SK-N-SH treated with all-trans-retinoic acid at 6 μM for 48 hours (cell line): ENCODE results near the gene EPN1.

Source experiments
- ATAC-seq: fragments of 200-7000 bp; cut with Tn5 transposase; 3 replicates; pipeline ENCODE4 v1.9.1; 2020; ENCODE audit warnings: mild to moderate bottlenecking, moderate library complexity
- ARNTL ChIP-seq: fragments of 450-650 bp; formaldehyde crosslinking; IDR thresholded peaks from 2 replicates; pipeline ENCODE4 v1.5.0; 2020; ENCODE audit warnings: low read depth, mild to moderate bottlenecking, moderate library complexity, borderline replicate concordance
- BACH2 ChIP-seq: fragments of 250-450 bp; sonication (Bioruptor Pico); IDR thresholded peaks from 2 replicates; pipeline ENCODE4 v1.9.0; 2021; ENCODE audit warnings: mild to moderate bottlenecking, borderline replicate concordance
- CSDC2 ChIP-seq: fragments of 250-450 bp; sonication (Bioruptor Pico); IDR thresholded peaks from 2 replicates; pipeline ENCODE4 v1.5.0; 2020; ENCODE audit warnings: mild to moderate bottlenecking, moderate library complexity
- CSRNP3 ChIP-seq: fragments of 250-450 bp; sonication (Bioruptor Pico); IDR thresholded peaks from 2 replicates; pipeline ENCODE4 v1.5.1; 2021; ENCODE audit warnings: mild to moderate bottlenecking, moderate library complexity
- ESRRG ChIP-seq: fragments of 250-450 bp; sonication (Bioruptor Pico); IDR thresholded peaks from 2 replicates; pipeline ENCODE4 v1.6.1; 2021; ENCODE audit warnings: mild to moderate bottlenecking
- GLIS3 ChIP-seq: fragments of 250-450 bp; sonication (Bioruptor Pico); IDR thresholded peaks from 2 replicates; pipeline ENCODE4 v1.5.0; 2020; ENCODE audit warnings: mild to moderate bottlenecking, moderate library complexity
- PPARA ChIP-seq: fragments of 250-450 bp; sonication (Bioruptor Pico); IDR thresholded peaks from 2 replicates; pipeline ENCODE4 v1.5.0; 2020; ENCODE audit warnings: mild to moderate bottlenecking, borderline replicate concordance
- RARB ChIP-seq: fragments of 250-450 bp; sonication (Bioruptor Pico); IDR thresholded peaks from 2 replicates; pipeline ENCODE4 v1.8.0; 2021; ENCODE audit warnings: mild to moderate bottlenecking, moderate library complexity
- TCF4 ChIP-seq: fragments of 250-450 bp; sonication (Bioruptor Pico); IDR thresholded peaks from 2 replicates; pipeline ENCODE4 v1.8.0; 2021; ENCODE audit warnings: mild to moderate bottlenecking, moderate library complexity, borderline replicate concordance
- TOX ChIP-seq: fragments of 250-450 bp; sonication (Bioruptor Pico); IDR thresholded peaks from 2 replicates; pipeline ENCODE4 v1.8.0; 2021; ENCODE audit warnings: mild to moderate bottlenecking, moderate library complexity, borderline replicate concordance
- ZC3H10 ChIP-seq: fragments of 250-450 bp; sonication (Bioruptor Pico); IDR thresholded peaks from 2 replicates; pipeline ENCODE4 v1.5.1; 2021; ENCODE audit warnings: mild to moderate bottlenecking, moderate library complexity
- ZFP3 ChIP-seq: fragments of 250-450 bp; sonication (Bioruptor Pico); IDR thresholded peaks from 2 replicates; pipeline ENCODE4 v1.5.0; 2020; ENCODE audit warnings: mild to moderate bottlenecking, moderate library complexity
- ZFP30 ChIP-seq: fragments of 450-650 bp; formaldehyde crosslinking; IDR thresholded peaks from 2 replicates; pipeline ENCODE4 v1.5.0; 2022; ENCODE audit warnings: mild to moderate bottlenecking, moderate library complexity
- ZNF565 ChIP-seq: fragments of 450-650 bp; formaldehyde crosslinking; conservative IDR thresholded peaks from 2 replicates; pipeline ENCODE4 v1.5.0; 2020; ENCODE audit warnings: low read depth, mild to moderate bottlenecking, moderate library complexity
- ZNF70 ChIP-seq: fragments of 450-650 bp; formaldehyde crosslinking; IDR thresholded peaks from 2 replicates; pipeline ENCODE4 v1.5.0; 2020; ENCODE audit warnings: mild to moderate bottlenecking, moderate library complexity
- ZNF8 ChIP-seq: fragments of 450-650 bp; formaldehyde crosslinking; IDR thresholded peaks from 2 replicates; pipeline ENCODE4 v1.5.0; 2020; ENCODE audit warnings: mild to moderate bottlenecking, moderate library complexity
- TF ChIP-seq, protein P1 (sequence below): fragments of 250-450 bp; sonication (Bioruptor Pico); IDR thresholded peaks from 2 replicates; pipeline ENCODE4 v1.5.0; 2020; ENCODE audit warnings: mild to moderate bottlenecking, moderate library complexity
- TF ChIP-seq, protein P2 (sequence below): fragments of 250-450 bp; sonication (Bioruptor Pico); IDR thresholded peaks from 2 replicates; pipeline ENCODE4 v1.8.0; 2020; ENCODE audit warnings: mild to moderate bottlenecking, moderate library complexity, borderline replicate concordance

EPN1 gene

GRCh38 chr19:55695511-55696290, 20.7 kb downstream of the EPN1 start:
- ATAC-seq, result no peak
- TF ChIP-seq CSDC2 (no peak), GLIS3 (CRISPR knock-in tag) (no peak), ZNF8 (CRISPR knock-in tag) (no peak), ARNTL (no peak), ZFP30 (CRISPR knock-in tag) (no peak), BACH2 (CRISPR knock-in tag) (no peak), ESRRG (no peak), CSRNP3 (CRISPR knock-in tag) (no peak), ZFP3 (CRISPR knock-in tag) (no peak), ZC3H10 (CRISPR knock-in tag) (no peak), ZNF70 (no peak)
- TF ChIP-seq, protein P1, sequence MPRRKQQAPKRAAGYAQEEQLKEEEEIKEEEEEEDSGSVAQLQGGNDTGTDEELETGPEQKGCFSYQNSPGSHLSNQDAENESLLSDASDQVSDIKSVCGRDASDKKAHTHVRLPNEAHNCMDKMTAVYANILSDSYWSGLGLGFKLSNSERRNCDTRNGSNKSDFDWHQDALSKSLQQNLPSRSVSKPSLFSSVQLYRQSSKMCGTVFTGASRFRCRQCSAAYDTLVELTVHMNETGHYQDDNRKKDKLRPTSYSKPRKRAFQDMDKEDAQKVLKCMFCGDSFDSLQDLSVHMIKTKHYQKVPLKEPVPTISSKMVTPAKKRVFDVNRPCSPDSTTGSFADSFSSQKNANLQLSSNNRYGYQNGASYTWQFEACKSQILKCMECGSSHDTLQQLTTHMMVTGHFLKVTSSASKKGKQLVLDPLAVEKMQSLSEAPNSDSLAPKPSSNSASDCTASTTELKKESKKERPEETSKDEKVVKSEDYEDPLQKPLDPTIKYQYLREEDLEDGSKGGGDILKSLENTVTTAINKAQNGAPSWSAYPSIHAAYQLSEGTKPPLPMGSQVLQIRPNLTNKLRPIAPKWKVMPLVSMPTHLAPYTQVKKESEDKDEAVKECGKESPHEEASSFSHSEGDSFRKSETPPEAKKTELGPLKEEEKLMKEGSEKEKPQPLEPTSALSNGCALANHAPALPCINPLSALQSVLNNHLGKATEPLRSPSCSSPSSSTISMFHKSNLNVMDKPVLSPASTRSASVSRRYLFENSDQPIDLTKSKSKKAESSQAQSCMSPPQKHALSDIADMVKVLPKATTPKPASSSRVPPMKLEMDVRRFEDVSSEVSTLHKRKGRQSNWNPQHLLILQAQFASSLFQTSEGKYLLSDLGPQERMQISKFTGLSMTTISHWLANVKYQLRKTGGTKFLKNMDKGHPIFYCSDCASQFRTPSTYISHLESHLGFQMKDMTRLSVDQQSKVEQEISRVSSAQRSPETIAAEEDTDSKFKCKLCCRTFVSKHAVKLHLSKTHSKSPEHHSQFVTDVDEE, result no peak
- TF ChIP-seq, protein P2, sequence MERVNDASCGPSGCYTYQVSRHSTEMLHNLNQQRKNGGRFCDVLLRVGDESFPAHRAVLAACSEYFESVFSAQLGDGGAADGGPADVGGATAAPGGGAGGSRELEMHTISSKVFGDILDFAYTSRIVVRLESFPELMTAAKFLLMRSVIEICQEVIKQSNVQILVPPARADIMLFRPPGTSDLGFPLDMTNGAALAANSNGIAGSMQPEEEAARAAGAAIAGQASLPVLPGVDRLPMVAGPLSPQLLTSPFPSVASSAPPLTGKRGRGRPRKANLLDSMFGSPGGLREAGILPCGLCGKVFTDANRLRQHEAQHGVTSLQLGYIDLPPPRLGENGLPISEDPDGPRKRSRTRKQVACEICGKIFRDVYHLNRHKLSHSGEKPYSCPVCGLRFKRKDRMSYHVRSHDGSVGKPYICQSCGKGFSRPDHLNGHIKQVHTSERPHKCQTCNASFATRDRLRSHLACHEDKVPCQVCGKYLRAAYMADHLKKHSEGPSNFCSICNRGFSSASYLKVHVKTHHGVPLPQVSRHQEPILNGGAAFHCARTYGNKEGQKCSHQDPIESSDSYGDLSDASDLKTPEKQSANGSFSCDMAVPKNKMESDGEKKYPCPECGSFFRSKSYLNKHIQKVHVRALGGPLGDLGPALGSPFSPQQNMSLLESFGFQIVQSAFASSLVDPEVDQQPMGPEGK (CRISPR knock-in tag), result no peak

DNA sequence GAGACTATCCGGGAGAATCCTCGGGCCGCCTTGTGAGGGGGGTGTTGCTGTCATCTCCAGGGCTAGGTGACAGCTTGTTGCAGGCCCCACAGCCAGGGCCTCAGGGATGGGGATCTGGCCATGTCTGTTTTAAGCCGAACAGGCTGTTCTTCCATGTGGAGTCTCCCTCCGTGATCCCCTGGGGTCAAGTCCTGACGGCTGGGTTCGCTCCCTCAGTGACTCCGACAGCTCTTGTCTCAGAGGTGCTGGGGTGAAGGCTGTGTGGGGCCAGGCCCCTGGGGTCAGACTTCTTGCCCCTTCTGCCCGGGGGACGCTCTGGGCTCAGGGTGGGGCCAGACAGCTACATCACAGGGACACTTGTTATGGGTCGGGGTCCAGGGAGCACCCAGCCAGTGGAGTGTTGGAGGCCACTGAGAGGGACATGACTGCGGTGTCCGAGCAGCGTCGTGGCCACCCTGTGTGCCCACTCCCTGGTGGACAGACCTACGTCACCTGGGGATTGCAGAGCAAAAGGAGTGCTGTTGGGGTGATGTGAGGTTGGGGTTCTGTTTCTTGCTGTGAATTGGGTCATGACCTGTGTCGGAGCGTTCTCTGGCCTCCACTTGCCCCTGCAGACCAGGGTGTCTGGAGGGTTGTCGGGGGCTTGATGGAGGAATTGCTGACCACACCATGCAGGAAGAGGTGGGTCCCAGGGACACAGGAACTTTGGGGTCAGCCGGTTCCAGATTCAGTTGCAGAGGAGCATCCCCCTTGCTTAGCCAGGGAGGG, 21.5 kb downstream of the EPN1 start:
- TF ChIP-seq TOX (CRISPR knock-in tag) (no peak), ZFP30 (CRISPR knock-in tag) (no peak), CSDC2 (no peak), CSRNP3 (CRISPR knock-in tag) (no peak), TCF4 (CRISPR knock-in tag) (no peak), ZNF8 (CRISPR knock-in tag) (no peak), ZNF565 (CRISPR knock-in tag) (no peak), RARB (CRISPR knock-in tag) (no peak), GLIS3 (CRISPR knock-in tag) (no peak), PPARA (CRISPR knock-in tag) (no peak)
- TF ChIP-seq, protein P1, result no peak
- no peak for ATAC-seq
